ENCODE measurements around the gene ZFPM1. TPM values are rescaled to one million over a fixed set of nuclear protein-coding genes. Genes with fewer than 3 reads are reported as not detected.

The ZFPM1 gene
- total and polyA plus RNA-seq, 2 of the 8 experiments (the other 6 are each of a cell fraction or from before 2014, with no cell fraction given): 0.74 to 4.8 TPM

GRCh38 chr16:88449267-88449561, 3.9 kb upstream of the ZFPM1 start (continued):
- no peak for TF ChIP-seq E2F6 (IDR thresholded peaks at IDR 0.05)
